GM19468 (cell line): Measurements from ENCODE around the gene PSMG3.

Experiments used
- ATAC-seq: cut with Tn5 transposase; IDR thresholded peaks from one replicate; pipeline ENCODE4 v1.9.1; 2021; ENCODE audit warnings: mild to moderate bottlenecking, moderate library complexity, moderate number of reproducible peaks; ENCODE audit not compliant: unreplicated experiment; ENCODE audit errors: extremely low read depth

The PSMG3 gene, protein sequence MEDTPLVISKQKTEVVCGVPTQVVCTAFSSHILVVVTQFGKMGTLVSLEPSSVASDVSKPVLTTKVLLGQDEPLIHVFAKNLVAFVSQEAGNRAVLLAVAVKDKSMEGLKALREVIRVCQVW

DNA sequence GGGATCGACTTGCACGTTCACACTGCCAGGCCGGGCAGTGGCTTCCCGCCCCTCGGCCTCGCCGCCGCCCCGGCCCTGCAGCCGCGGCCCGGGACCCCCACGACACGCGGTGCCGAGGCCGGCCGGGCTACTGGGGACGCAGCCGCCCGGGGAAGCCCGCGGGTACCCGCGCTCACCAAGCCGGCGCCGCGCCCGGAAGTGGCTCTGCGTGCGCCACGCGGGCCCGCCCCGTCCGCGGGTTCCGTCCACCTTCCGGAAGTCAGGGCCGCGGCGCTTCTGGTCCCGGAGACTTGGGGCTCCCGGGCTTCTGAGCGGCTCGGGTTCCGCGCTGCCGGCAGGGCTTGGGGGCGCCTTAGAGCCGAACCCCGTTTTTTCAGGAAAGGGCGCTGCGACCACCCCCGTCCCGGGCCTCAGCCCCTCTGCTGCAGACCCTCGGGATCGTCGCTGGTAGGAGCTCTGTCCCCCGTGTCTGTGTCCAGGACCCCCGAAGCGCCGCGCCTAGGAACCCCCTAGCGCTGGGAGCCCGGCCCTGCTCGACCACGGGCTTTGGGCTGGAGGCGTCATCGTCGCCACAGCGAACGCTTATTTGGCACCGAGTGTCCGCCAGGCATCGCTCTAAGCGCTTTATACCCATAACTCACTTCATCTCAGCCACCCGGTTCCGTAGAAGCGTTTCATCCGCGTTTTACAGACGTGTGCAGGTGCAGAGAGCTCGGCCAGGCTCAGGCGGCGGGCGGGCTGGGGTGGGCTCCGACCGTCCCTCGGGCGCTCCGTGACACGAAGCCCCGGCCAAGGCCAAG lies at the start of gene PSMG3:
Gene PSMG3 (minus strand): TSS at position 200 of the 800 bp plus-strand sequence. CDS start 693 bp downstream, outside the sequence.
- ATAC-seq, result peak; percentile 72

DNA sequence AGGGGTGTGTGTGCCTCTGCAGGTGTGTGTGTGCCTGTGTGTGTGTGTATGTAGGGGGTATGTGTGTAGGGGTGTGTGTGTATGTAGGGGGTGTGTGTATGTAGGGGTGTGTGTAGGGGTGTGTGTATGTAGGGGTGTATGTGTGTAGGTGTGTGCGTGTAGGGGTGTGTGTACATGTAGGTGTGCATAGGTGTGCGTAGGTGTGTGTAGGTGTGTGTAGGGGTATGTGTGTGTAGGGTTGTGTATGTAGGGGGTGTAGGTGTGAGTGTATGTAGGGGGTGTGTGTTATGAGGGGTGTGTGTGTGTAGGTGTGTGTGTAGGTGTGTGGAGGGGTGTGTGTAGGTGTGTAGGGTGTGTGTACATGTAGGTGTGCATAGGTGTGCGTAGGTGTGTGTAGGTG lies 48.6 kb upstream of the PSMG3 start:
- ATAC-seq, result no peak

DNA sequence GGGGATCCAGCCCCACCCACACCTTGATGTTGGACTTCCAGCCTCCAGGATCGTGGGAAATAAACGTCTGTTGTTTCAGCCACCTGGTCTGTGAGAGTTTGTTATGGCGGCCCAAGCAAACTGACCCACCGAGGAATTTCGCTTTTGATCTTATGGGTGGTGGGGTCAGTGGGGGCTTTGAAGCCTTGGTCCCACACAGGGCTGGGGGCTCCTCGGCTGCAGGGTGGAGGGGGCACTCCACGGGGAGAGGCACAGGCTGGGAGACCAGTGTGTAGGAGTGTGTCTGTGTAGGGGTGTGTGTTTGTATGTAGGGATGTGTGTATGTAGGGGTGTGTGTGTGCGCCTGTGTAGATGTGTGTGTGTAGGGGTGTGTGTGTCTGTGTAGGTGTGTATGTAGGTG lies 48.1 kb upstream of the PSMG3 start:
- no peak for ATAC-seq

DNA sequence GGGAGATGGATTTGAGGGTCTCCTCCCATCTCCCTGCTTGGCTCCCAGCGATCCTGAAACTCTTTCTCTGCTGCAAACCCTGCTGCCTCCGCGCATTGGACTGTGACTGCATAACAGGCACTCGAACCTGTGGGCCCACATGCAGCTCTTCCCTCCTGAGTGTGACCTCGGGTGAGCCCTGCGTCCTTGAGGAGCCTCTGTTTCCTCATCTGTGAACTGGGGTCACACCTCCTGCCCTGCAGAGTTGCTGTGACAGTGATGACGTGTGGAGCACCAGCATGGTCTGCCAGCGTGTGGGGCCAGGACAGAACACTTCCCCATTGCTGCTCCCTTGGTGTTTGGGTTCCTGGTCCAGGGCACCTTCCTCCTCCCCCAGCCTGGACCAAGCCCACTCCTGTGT lies 46.9 kb upstream of the PSMG3 start:
- no peak for ATAC-seq

DNA sequence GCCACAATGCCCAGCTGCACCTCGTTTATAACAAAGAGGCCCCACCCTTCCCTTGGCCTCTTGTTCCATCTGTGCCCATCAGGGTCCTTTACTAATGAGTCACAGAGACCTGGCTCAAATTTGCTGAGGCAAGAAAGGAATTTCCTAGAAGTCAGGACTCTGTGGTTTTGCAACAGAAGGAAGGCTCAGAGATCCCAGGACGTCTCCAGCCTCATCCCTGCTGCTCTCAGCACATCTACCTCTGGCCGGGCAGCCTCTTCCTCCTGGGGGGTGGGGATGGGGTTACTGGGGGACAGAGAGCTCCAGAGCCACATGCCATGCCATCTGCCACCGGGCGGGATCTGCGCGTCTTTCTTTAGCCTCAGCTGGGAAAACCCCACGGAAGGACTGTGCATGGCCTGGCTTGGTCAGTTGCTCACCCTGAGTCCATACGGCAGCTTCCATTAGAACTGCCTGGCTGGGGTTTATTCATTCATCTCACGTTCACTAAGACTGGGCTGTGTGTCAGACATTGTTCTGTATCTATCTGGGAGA lies 41.9 kb upstream of the PSMG3 start:
- ATAC-seq, result no peak

DNA sequence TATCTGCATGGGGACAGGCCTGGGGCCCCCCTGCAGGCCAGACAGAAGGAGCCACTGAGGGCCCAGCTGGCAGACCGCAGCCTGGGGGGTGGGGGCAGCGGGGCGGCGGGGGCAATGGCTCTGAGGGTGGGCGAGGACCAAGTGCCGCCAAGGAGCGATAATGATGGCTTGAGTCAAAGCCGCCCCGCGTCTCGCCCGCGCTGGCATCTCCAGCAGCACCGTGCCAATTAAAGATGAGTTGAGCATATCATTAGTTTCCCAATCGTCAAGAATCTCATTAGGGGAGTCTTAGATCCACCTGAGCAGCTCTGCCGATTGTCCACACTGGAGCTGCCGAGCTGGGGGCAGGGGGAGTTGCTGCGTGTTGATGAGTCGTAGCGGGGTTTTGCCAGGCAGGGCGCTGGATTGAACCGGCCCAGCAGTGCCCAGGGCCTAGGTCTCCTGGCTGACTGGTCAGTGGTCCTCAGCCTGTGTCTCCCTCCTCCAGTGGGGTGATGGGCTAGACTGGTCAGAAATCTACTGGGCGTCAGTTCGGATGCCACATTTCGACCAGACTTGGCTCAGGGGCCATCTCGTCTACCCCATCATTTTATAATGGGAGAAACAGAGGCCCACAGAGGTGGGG lies 41.0 kb upstream of the PSMG3 start:
- ATAC-seq, result no peak

DNA sequence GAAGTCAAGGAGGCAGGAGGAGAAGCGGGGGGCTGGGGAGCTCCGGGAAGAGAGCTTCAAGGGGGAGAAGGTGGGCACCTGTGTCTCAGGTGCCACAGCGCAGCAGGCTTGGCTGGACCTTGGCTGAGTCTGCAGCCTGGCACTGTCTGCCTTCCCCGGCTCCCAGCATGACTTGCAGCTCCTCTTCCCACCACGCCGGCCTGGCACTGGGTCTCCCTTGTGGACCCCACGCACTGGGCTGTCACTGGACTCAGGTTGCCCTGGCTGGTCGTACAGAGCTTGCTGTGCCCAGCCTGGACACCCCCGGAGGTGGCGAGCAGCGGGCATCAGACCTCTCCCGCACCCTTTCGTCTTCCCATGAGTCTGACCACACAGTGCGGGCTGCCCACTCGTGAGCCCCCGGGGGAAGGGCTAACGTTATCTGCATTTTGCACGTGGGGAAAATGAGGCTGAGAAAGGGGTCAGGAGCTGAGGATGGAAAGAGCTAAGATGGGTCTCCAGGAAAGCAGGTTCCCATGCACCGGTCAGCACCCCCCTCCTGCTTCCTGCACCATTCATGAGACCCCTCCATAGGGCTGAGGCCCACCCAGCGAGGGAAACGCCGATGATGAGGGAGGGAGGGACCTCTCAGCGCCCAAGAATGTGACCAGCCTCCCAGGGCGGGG lies 40.3 kb upstream of the PSMG3 start:
- ATAC-seq, result no peak

DNA sequence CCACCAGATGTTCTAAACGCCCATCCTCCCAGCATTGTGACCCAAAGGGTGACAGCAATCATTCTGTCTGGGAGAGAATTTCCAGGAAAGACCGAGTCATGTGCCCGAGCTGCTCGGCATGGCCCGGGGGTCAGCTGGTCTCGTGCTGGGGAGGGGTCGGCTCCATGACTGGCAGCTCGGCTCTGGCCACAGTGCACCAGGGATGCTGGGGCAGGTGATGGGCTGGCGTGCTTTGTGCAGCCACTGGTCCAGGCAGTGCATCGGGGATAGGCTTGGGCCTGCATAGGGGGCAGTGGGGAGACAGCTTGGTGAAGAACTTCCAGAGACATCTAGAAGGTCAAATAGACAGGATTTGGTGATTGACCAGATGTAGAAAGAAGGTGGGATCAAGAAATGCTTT lies 39.2 kb upstream of the PSMG3 start:
- no peak for ATAC-seq

DNA sequence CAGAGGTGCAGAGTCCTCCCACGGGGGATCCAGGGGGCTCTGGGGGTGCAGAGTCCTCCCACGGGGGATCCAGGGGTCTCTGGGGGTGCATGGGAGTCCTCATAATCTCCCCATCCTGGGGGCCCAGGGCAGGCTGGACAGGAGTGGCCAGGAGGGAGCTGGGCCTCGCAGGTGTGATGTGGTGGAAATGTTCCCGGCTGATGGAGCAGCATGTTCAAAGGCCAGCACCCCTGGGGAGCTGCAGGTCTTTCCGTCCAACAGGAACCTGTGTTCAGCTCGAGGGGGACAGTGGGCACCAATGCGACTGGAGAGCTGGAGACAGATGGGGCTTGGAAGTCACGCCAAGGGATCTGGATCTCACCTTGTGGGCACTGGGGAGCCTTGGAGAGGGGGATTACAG lies 38.5 kb upstream of the PSMG3 start:
- ATAC-seq, result no peak

DNA sequence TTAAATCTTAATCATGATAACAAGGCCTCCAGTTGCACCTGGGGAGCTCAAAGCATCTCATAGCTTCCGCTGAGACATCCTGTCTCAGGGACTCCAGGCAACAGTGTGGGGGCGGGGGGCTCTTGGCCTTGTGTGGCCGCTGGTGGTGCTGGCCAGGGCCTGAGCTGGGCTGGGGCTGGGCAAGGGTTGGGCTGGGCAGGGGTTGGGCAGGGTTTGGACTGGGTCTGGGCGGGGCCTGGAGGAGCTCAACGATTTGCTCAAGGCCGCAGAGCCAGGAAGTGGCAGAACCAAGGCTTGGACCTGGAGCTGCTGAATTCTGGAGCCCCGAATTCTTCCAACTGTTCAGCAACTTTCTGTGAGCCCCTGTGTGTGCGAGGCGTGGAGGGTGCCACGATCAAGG lies 37.9 kb upstream of the PSMG3 start:
- ATAC-seq, result no peak

DNA sequence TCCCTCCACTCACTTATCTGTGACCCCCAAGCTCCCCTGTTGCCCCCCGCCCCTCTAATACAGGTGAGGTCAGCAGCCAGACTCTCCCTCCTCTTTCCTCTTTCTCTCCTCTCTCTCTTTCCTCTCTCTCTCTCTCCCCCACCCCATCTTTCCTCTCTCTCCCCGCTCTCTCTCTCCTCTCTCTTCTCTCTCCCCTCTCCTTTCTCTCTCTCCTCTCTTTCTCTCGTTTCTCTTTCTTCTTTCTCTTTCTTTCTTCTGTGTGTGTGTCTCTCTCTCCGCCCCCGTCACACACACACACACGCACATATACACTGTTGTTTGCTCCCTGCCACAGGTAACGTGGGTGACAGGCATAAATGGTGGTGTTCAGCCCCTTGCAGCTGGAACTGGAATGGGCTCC lies 37.2 kb upstream of the PSMG3 start:
- no peak for ATAC-seq

DNA sequence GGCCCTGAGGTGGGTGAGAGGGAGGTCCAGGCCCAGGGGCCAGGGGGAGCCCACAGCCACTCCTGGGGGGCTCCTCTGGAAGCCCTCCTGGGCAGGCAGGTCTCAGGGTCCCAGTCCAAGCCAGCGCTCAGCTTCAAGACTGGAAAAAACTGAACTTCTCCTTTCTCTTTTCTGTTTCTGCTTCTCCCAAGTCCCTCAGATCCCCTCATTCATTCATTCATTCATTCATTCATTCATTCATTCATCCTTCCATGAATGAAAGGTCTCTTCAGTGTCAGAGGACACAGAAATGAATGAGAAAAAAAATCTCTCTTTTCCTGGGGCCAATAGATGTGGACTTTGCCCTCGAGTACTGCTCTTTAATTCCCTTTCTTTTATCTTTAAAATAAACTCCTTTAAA lies 34.6 kb upstream of the PSMG3 start:
- ATAC-seq, result no peak

DNA sequence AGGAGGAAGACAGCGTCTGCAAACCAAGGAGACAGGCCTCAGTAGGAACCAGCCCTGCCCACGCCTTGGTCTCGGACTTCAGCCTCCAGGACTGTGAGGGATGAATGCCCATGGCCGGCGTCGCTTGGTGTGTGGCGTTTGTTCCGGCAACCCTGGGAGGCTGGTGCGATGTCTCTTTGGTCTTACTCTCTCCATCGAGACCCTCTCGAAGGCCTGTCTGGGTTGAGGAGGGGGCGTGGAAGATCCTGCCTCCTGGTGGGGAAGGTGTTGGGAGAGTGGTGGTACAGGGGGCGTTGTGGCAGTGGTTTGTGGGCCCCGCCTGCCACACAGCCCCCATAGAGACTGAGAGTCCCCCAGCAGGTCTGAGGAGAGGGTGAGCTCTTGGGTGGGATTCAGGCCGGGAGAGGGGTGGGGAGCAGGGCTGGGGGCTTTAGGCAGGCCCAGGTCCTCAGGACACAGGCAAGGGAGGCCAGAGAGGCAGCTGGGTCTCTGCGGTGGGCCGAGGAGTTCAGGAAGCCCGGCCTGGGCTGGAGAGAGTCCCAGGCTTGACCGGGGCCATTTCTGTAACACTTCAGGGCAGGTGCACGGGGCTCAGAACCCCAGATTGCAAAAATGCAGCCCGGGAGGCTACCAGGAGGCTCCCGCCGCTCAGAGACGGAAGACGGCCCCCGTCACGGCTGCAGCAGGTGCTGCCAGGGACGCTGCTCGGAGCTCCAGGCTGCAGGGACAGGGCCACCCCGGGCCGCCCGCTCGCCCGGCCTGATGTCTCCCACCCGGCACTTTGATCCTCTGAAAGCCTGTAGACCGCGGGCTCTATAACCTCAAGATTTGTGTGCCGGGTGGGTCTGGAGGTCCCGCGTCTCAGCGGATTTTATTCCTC lies 33.8 kb upstream of the PSMG3 start:
- ATAC-seq, result no peak

DNA sequence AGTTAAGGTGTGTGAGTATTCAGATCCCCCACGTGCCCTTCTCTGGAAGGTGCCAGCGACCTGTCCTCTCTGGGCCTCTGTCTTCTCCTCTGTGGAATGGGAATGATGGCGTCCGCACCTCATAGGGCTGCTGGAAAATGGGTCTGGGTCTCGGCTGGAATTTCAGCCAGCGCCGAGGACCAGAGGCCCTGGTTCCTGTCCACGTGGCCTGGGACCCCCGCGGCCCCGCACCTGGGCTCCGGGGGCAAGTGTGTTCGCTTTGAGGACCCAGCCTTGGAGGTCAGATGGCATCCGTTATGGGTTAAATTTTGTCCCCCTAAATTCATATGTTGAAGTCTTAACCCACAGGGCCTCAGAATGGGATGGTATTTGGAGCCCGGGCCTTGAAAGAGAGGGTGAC lies 32.6 kb upstream of the PSMG3 start:
- no peak for ATAC-seq

DNA sequence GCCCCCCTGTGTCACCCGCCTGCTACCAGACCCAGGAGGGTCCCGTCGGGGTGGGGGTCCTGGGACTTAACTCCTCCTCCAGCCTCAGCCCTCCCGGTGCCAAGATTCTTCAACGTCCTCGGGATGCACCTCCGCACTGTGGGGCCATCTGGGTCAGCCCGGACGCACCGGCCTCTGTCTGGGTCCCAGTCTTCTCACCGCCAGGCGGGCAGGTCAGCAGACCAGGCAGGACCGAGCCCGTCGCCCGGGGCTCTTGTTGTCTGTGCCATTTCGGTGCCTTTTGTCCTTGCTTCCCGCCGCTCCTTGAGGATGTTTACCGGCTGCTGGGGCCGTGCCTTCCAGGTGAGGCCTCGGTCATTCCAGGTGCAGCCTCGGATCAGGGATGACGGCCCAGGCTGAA lies 32.1 kb upstream of the PSMG3 start:
- ATAC-seq, result no peak

DNA sequence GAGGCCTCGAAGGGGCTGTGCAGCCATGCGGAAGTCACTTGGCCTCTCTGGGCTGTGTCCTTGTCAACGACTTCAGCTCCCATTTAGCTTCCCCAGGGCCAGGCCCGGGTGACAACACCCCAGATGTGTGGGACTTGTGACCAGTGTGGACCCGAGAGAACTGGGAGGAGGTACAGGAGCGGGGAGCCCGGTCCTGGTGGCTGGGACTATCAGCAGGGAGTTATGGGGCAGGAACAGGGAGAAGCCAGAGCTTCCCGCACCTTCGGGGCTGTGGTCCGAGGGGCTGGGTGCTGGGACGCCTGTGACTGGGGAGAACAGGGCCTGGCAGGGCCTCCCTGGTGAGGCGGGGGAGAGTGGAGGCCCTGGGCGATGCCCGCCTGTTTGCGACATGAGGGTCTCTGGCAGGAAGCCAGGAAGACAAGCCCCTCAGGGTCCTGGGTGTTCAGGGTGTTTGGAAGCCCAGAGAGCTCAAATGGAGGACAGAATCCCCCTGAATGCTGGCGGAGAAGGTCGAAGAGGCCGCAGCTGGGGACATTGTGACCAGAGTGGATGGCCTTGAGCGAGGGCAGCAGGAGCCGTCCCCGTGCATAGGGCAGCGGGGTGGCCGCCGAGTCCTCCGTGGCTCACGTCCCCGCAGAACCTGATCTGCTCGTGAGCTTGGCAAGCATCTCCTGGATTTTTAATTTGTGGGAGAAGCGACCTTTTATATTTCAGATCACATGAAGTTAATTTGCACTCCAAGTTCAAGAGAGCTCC lies 30.0 kb upstream of the PSMG3 start:
- ATAC-seq, result no peak

DNA sequence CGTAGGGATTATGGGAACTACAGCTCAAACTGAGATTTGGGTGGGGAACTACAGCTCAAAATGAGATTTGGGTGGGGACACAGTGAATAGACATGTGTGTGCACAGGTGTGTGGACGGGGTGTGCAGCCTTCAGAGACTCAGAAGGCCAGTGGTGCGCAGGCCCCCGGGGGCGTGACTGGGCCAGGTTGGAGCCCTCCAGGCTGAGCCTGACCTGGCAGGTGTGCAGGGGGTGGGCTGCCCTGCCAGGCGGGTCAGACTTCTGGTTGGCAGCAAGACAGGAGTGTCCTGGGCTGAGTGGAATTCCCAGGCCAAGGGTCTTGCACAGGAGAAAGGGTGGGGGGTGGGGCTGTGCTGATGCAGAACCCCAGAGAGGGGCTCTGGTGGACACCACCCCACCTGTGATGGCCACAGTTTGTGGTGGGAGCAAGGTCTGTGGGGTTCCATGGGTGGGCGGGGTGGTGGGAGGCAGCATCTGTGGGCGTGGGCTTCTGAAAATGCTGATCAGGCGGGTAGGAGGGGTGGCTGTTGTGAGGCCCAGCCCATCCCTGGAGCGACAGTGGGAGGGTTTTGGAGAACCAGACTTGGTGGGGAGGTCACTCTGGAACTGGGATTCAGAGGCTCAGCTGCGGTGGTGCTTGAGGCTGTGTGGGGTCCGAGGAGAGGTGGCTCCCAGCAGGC lies 29.3 kb upstream of the PSMG3 start:
- ATAC-seq, result no peak

DNA sequence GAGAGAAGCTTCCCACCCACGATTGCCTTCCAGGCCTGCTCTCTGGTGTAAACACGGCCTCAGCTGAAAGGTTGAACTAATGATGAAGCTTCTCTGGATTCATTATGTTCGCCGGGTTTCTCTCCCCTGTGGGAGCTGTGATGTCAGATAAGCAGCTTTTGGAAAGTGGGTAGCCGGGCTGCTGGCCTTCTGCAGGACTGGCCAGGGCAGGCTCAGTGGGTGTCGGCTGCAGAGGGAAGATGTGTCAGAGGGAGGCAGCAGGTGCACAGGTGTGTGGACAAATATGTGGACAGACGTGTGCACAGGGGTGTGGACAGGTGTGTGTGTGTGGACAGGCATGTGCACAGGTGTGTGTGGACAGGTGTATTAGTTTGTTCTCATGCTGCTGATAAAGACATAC lies 28.5 kb upstream of the PSMG3 start:
- ATAC-seq, result no peak

DNA sequence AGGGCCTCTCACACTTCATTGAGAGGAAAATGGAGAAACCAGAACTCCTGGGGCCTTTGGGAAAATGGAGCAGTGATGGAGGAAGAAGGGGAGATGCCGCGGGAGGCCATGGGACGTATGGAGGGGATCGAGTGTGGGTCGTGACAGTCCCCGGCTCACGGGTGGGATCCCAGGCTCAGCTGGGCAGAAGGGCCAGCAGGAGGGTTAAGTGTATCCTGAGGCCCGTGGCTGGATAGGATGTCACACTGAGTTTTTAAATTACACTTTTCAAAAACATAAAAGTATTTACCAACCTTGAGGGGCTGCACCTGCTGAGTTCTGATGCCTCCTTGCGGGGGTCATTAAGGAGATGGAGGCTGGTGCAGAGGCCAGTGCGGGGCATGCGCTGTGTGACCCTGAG lies 28.0 kb upstream of the PSMG3 start:
- ATAC-seq, result no peak
